ENCODE data around the gene IGFBPL1. TPM values are rescaled to one million over a fixed set of nuclear protein-coding genes. Genes with fewer than 3 reads are reported as not detected.

The IGFBPL1 gene
- total and polyA plus RNA-seq, 8 donors = 1.2 to 5.9 (median 1.6) TPM

GRCh38 chr9:38412751-38413150 lies 11.5 kb downstream of the IGFBPL1 start:
- no peak for ATAC-seq
- intact Hi-C loops (cut with DNase I) = no loop called here
- H3K9me3 ChIP-seq = no peaks in the 10 kb centered on the region
- no peak overlapping the region for H3K27ac ChIP-seq
- no peak for DNase-seq
- H3K4me3 ChIP-seq = no peak overlapping the region
- H3K4me1 ChIP-seq = no peaks in the 10 kb centered on the region
- no peaks in the 10 kb centered on the region for H3K36me3 ChIP-seq
- H3K27me3 ChIP-seq = peaks cover 0 to 26% of the 10 kb centered on the region in 2 donors
- no peak for TF ChIP-seq CTCF (IDR thresholded peaks at IDR 0.05)

- H3K4me1 ChIP-seq = no peaks in the 10 kb centered on the region
- intact Hi-C loops (cut with DNase I) = no loop called here
- peaks cover 0 to 50% of the 10 kb centered on the region in 2 donors for H3K27me3 ChIP-seq
- H3K9me3 ChIP-seq = no peaks in the 10 kb centered on the region
- no peak for ATAC-seq
- H3K27ac ChIP-seq = no peak overlapping the region
- no peaks in the 10 kb centered on the region for H3K36me3 ChIP-seq
- TF ChIP-seq CTCF (IDR thresholded peaks at IDR 0.05) = no peak
- H3K4me3 ChIP-seq = no peak overlapping the region
- no peak for DNase-seq
Observed at GRCh38 chr9:38408719-38409118, 15.5 kb downstream of the IGFBPL1 start.

GRCh38 chr9:38406476-38407186 lies 17.6 kb downstream of the IGFBPL1 start:
- H3K27me3 ChIP-seq = peaks cover 0 to 37% of the 10 kb centered on the region in 2 donors
- DNase-seq = no peak
- no peak overlapping the region for H3K27ac ChIP-seq
- no peak overlapping the region for H3K4me3 ChIP-seq
- H3K9me3 ChIP-seq = no peaks in the 10 kb centered on the region
- TF ChIP-seq CTCF (IDR thresholded peaks at IDR 0.05) = no peak
- ATAC-seq = no peak
- H3K36me3 ChIP-seq = no peaks in the 10 kb centered on the region
- H3K4me1 ChIP-seq = no peaks in the 10 kb centered on the region
- intact Hi-C loops (cut with DNase I) = no loop called here

GRCh38 chr9:38405785-38406184 lies 18.5 kb downstream of the IGFBPL1 start:
- ATAC-seq (no peak), DNase-seq (no peak)
- Histone ChIP-seq H3K27ac (no peak overlapping the region), H3K27me3 (peaks cover 0 to 33% of the 10 kb centered on the region in 2 donors), H3K9me3 (no peaks in the 10 kb centered on the region), H3K4me1 (no peaks in the 10 kb centered on the region), H3K36me3 (no peaks in the 10 kb centered on the region), H3K4me3 (no peak overlapping the region)
- no peak for TF ChIP-seq CTCF (IDR thresholded peaks at IDR 0.05)
- intact Hi-C loops (cut with DNase I) = no loop called here

GRCh38 chr9:38404314-38404713 lies 19.9 kb downstream of the IGFBPL1 start:
- intact Hi-C loops (cut with DNase I) = no loop called here
- Histone ChIP-seq H3K4me3 (no peak overlapping the region), H3K4me1 (peaks cover 0 to 4% of the 10 kb centered on the region in 2 donors), H3K9me3 (no peaks in the 10 kb centered on the region), H3K27me3 (peaks cover 0 to 33% of the 10 kb centered on the region in 2 donors), H3K27ac (no peak overlapping the region), H3K36me3 (no peaks in the 10 kb centered on the region)
- no peak for ATAC-seq
- no peak for DNase-seq
- no peak for TF ChIP-seq CTCF (IDR thresholded peaks at IDR 0.05)
